IMR-90 (cell line): ENCODE data around the gene OR3A1. TPM values are rescaled to one million over a fixed set of nuclear protein-coding genes. Genes with fewer than 3 reads are reported as not detected.

Experiments used
- ATAC-seq: fragments of 200-7000 bp; cut with Tn5 transposase; 2 replicates; pipeline ENCODE4 v1.9.1; 2020; ENCODE audit warnings: low read depth, mild to moderate bottlenecking, moderate library complexity
- BruUV-seq: library from RNA; stranded (reverse); fragments of 400-500 nt; replicated peaks from 2 replicates; lab custom pipeline; 2021; lab: Mats Ljungman, UMichigan
- CTCF ChIA-PET: fragments of 300-600 bp; formaldehyde crosslinking; extraction: SDS; loops from one replicate; lab custom pipeline; 2021; ENCODE audit warnings: antibody characterized with exemption; lab: Yijun Ruan, JAX
- POLR2A ChIA-PET: fragments of 300-600 bp; sonication (Branson Sonifier 250); formaldehyde crosslinking; loops from one replicate; lab custom pipeline; 2022; ENCODE audit warnings: antibody characterized with exemption; ENCODE audit not compliant: unreplicated experiment; lab: Charles Lee
- DNase-seq: peaks from one replicate; pipeline ENCODE4 v3.0.0; 2013
- H2AFZ ChIP-seq: replicated peaks from 2 replicates; pipeline ENCODE3; 2013; ENCODE audit warnings: low read length, mild to moderate bottlenecking; ENCODE audit not compliant: poor library complexity
- H2AK5ac ChIP-seq: 2 replicates; pipeline ENCODE4 v1.6.1; 2013; ENCODE audit warnings: low read depth, low read length, inconsistent platforms
- H2AK9ac ChIP-seq: replicated peaks from 2 replicates; pipeline ENCODE3; 2013; ENCODE audit warnings: mild to moderate bottlenecking, low read depth, low read length, moderate library complexity; ENCODE audit not compliant: poor library complexity
- H2BK120ac ChIP-seq: 2 replicates; pipeline ENCODE4 v1.6.1; 2013; ENCODE audit warnings: low read depth, low read length, inconsistent platforms
- H2BK15ac ChIP-seq: 3 replicates; pipeline ENCODE4 v1.6.1; 2013; ENCODE audit warnings: low read depth, low read length, inconsistent platforms
- H2BK20ac ChIP-seq: 2 replicates; pipeline ENCODE4 v1.6.1; 2013; ENCODE audit warnings: low read depth, mild to moderate bottlenecking, inconsistent platforms, low read length, moderate library complexity
- H2BK5ac ChIP-seq: 2 replicates; pipeline ENCODE4 v1.6.1; 2013; ENCODE audit warnings: mild to moderate bottlenecking, low read depth, low read length, inconsistent platforms; ENCODE audit not compliant: poor library complexity, severe bottlenecking
- H3K14ac ChIP-seq: replicated peaks from 2 replicates; pipeline ENCODE4 v1.6.1; 2013; ENCODE audit warnings: low read depth, low read length, inconsistent platforms
- H3K18ac ChIP-seq: 2 replicates; pipeline ENCODE4 v1.6.1; 2013; ENCODE audit warnings: low read depth, low read length, control low read depth
- H3K23ac ChIP-seq: 2 replicates; pipeline ENCODE4 v1.6.1; 2013; ENCODE audit warnings: low read depth, low read length, inconsistent platforms
- H3K27ac ChIP-seq: 2 replicates; pipeline ENCODE4 v1.5.1; 2013; ENCODE audit warnings: mild to moderate bottlenecking, control low read depth, low read length; ENCODE audit not compliant: insufficient read depth
- H3K27me3 ChIP-seq: 2 replicates; pipeline ENCODE4 v1.6.1; 2013; ENCODE audit warnings: low read length; ENCODE audit not compliant: control insufficient read depth, insufficient read depth
- H3K36me3 ChIP-seq: 2 replicates; pipeline ENCODE4 v1.6.1; 2013; ENCODE audit warnings: low read length, mixed read lengths; ENCODE audit not compliant: control insufficient read depth, insufficient read depth
- H3K4ac ChIP-seq: 2 replicates; pipeline ENCODE4 v1.6.1; 2013; ENCODE audit warnings: low read depth, low read length, inconsistent platforms
- H3K4me1 ChIP-seq: 2 replicates; pipeline ENCODE4 v1.6.1; 2013; ENCODE audit warnings: low read length, mixed read lengths; ENCODE audit not compliant: control insufficient read depth, insufficient read depth
- H3K4me2 ChIP-seq: 2 replicates; pipeline ENCODE4 v1.6.1; 2013; ENCODE audit warnings: low read depth, mild to moderate bottlenecking, control low read depth, low read length, moderate library complexity
- H3K4me3 ChIP-seq: 2 replicates; pipeline ENCODE4 v1.5.1; 2013; ENCODE audit warnings: low read depth, mild to moderate bottlenecking, control low read depth, low read length, moderate library complexity; ENCODE audit not compliant: insufficient read depth
- H3K56ac ChIP-seq: 2 replicates; pipeline ENCODE4 v1.6.1; 2013; ENCODE audit warnings: low read length, inconsistent platforms; ENCODE audit not compliant: insufficient read depth; ENCODE audit errors: extremely low read depth
- H3K79me1 ChIP-seq, 2 experiments: 2 replicates each; pipeline ENCODE4 v1.6.1; 2013; ENCODE audit warnings: low read length in 2 of 2, inconsistent platforms in 1 of 2, low read depth in 1 of 2
- H3K9ac ChIP-seq: 2 replicates; pipeline ENCODE4 v1.6.1; 2013; ENCODE audit warnings: low read depth, low read length, control low read depth
- H3K9me1 ChIP-seq: 2 replicates; pipeline ENCODE4 v1.6.1; 2013; ENCODE audit warnings: low read length, inconsistent platforms; ENCODE audit not compliant: insufficient read depth
- H3K9me3 ChIP-seq: 2 replicates; pipeline ENCODE4 v1.6.1; 2013; ENCODE audit warnings: low read length; ENCODE audit not compliant: control insufficient read depth, insufficient read depth
- H4K20me1 ChIP-seq: 2 replicates; pipeline ENCODE4 v1.6.1; 2013; ENCODE audit warnings: low read length, inconsistent platforms; ENCODE audit not compliant: insufficient read depth
- H4K5ac ChIP-seq: 2 replicates; pipeline ENCODE4 v1.6.1; 2013; ENCODE audit warnings: mild to moderate bottlenecking, low read depth, low read length, control low read depth
- H4K8ac ChIP-seq, 2 experiments: 2 replicates each; pipeline ENCODE4 v1.6.1; 2013; ENCODE audit warnings: low read depth in 2 of 2, low read length in 2 of 2, control low read depth in 1 of 2, inconsistent platforms in 1 of 2
- H4K91ac ChIP-seq: 2 replicates; pipeline ENCODE4 v1.6.1; 2013; ENCODE audit warnings: low read depth, low read length, inconsistent platforms; ENCODE audit not compliant: insufficient read depth
- RCOR1 ChIP-seq: IDR thresholded peaks from 2 replicates; pipeline ENCODE4 v1.6.1; 2012; ENCODE audit warnings: mild to moderate bottlenecking, low read length, improper control_type of control experiment; ENCODE audit not compliant: insufficient replicate concordance
- WGBS, 2 experiments: methylation state at CpG; one replicate each; pipeline versions ENCODE4 v1.1.5 to v1.1.7; 2013; ENCODE audit warnings: missing lambda C conversion rate in 2 of 2; ENCODE audit not compliant: insufficient read length in 1 of 2; ENCODE audit errors: extremely low coverage in 2 of 2; 5-methylcytosine and 5-hydroxymethylcytosine counted together
- dilution Hi-C: fragments of 300-500 bp; cut with HindIII; formaldehyde crosslinking; loops from one replicate; pipeline ENCODE4 v1.14.3; 2018; ENCODE audit warnings: low sequenced_read_pairs; ENCODE audit not compliant: unreplicated experiment
- in situ Hi-C: fragments of 300-500 bp; cut with MboI; formaldehyde crosslinking; loops from 3 replicates; pipeline ENCODE4 v1.14.3; 2019; ENCODE audit warnings: low sequenced_read_pairs, inconsistent platforms, mixed read lengths
- intact Hi-C: fragments of 100-400 bp; cut with micrococcal nuclease; formaldehyde crosslinking; loops from 2 replicates; pipeline ENCODE4 v1.10.0; 2022
- polyA plus RNA-seq, 3 experiments: library from polyadenylated mRNA; depleted of rRNA; stranded (reverse); fragments of >200 nt; gene quantifications; 2 replicates each; pipeline ENCODE4 v1.2.3, GENCODE V29; 2012; ENCODE audit warnings: low replicate concordance in 1 of 3
- total RNA-seq: library from RNA; depleted of rRNA; stranded (reverse); fragments of >200 nt; gene quantifications from 2 replicates; pipeline ENCODE4 v1.2.3, GENCODE V29; 2012

OR3A1 gene
- total and polyA plus RNA-seq, 2 of the 4 experiments (the other 2 are of a cell fraction): not detected

DNA sequence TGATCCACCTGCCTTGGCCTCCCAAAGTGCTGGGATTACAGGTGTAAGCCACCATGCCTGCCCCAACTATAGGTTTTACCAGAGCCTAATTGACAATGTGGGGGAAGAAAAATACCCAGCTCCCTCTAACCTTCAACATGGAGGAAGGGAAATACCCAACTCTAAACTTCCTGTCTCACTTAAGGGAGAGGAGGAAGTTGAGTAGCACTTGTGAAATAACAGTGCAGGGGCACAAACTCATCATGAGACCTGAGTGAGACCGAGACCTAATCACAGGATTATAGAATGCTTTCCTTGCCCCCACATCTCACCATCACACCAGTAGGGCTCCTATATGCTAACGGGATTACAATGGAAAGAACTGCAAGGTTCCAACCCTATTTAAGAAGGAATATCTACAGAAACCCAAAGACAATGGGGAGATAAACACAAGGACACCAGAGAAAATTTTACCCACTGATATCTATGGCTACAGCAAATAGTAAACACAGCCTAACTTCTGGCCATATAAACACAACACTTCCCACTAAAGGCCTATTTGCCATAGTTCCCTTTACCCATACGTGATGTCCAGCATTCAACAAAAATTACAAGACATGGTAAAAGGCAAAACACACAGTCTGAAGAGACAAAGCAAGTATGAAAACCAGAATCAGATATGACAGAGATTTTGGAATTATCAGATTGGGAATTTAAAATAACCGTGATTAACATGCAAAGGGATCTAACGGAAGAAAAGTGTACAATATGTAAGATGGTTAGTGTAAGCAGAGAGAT is 26.9 kb downstream of the OR3A1 start:
- no peak overlapping the region for H2AFZ ChIP-seq
- no peak for TF ChIP-seq RCOR1
- no peaks in the 10 kb centered on the region for H3K9me1 ChIP-seq
- H2AK5ac ChIP-seq: no peak overlapping the region
- H3K4me1 ChIP-seq: no peaks in the 10 kb centered on the region
- no peaks in the 10 kb centered on the region for H3K79me1 ChIP-seq
- BruUV-seq: no TSS peak
- H3K27me3 ChIP-seq: no peaks in the 10 kb centered on the region
- no peak overlapping the region for H3K56ac ChIP-seq
- H2BK15ac ChIP-seq: no peak overlapping the region
- no peak overlapping the region for H4K8ac ChIP-seq
- no peak overlapping the region for H3K4ac ChIP-seq
- H4K91ac ChIP-seq: no peak overlapping the region
- no peak overlapping the region for H3K4me2 ChIP-seq
- no peak overlapping the region for H3K9ac ChIP-seq
- no peaks in the 10 kb centered on the region for H4K20me1 ChIP-seq
- intact Hi-C loops (no loop called here), in situ Hi-C loops (no loop called here), dilution Hi-C loops (no loop called here)
- no peak overlapping the region for H3K18ac ChIP-seq
- peaks cover 9% of the 10 kb centered on the region for H3K9me3 ChIP-seq
- no peak for DNase-seq
- no peak overlapping the region for H3K27ac ChIP-seq
- H2BK20ac ChIP-seq: no peak overlapping the region
- H3K23ac ChIP-seq: no peak overlapping the region
- no peaks in the 10 kb centered on the region for H3K36me3 ChIP-seq
- ChIA-PET POLR2A (no interaction called here), CTCF (no interaction called here)
- H2AK9ac ChIP-seq: no peak overlapping the region
- no peak for ATAC-seq
- H3K4me3 ChIP-seq: no peak overlapping the region
- no peak overlapping the region for H3K14ac ChIP-seq
- no CpG with 5 or more reads among the region's 5 CpGs for WGBS, 2 experiments
- no peak overlapping the region for H2BK120ac ChIP-seq
- no peak overlapping the region for H4K5ac ChIP-seq
- no peak overlapping the region for H2BK5ac ChIP-seq
